ENCODE results near the gene KRTAP9-1. TPM values are rescaled to one million over a fixed set of nuclear protein-coding genes. Genes with fewer than 3 reads are reported as not detected.
"Not testable (repeated sequence)": the region's sequence is repeated elsewhere in the genome, so short reads cannot be mapped to it uniquely, and the experiment has no call there.

The KRTAP9-1 gene
- polyA plus RNA-seq, 1 donor from 2014 or later, result not detected

DNA sequence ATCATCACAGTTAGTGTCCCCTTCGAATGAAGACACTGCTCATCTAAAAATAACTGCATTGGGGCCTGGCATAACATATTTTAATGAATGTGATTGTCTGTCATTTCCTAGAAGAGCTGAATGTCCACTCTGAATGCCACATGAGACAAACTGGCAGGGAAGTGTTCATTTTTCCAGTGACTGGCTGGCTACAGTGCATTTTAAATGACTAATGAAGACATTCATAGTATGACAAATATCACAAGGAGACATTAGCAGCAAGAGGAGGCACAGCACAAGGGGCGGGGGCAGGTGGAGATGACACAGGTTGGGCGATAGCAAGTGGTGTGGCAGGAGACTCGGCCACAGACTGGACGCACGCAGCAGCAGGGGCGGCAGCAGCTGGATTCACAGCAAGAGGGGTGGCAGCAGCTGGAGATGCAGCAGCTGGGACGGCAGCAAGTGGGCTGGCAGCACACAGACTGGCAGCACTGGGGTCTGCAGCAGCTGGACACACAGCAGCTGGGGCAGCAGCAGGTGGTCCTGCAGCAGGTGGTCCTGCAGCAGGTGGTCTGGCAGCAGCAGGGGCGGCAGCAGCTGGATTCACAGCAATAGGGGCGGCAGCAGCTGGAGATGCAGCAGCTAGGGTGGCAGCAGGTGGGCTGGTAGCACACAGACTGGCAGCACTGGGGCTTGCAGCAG is 40.6 kb upstream of the KRTAP9-1 start:
- not testable (repeated sequence) for H3K9me2 ChIP-seq (ENCODE audit: insufficient read depth, low read length)

GRCh38 chr17:41149652-41149985 is 40.1 kb upstream of the KRTAP9-1 start, which contains the start of gene KRTAP4-5:
TSS of gene KRTAP4-5 (minus strand) at chr17:41149825. CDS start at chr17:41149767, 58 bp downstream.
- no peak within 1 kb of the TSS for H3K9ac ChIP-seq (ENCODE audit: low read length)
- H3K79me2 ChIP-seq (replicated peaks; ENCODE audit: insufficient read depth, low read length), result no peaks in the 10 kb centered on the region
- no peaks in the 10 kb centered on the region for H3K27me3 ChIP-seq (ENCODE audit: insufficient read depth, low read depth, low read length)
- H3K9me2 ChIP-seq (ENCODE audit: insufficient read depth, low read length), result no peaks in the 10 kb centered on the region
- no peaks in the 10 kb centered on the region for H3K9me3 ChIP-seq (ENCODE audit: low read length)
- H3K4me3 ChIP-seq (ENCODE audit: low read length), result no peak within 1 kb of the TSS
- no peak within 1 kb of the TSS for H3K4me2 ChIP-seq (ENCODE audit: low read length)
- no peaks in the 10 kb centered on the region for H3K36me3 ChIP-seq (ENCODE audit: insufficient read depth, low read length)
- H3F3A ChIP-seq (ENCODE audit: insufficient read depth, low read length, poor library complexity, severe bottlenecking), result no peaks in the 10 kb centered on the region
- no peaks in the 10 kb centered on the region for H4K20me1 ChIP-seq (ENCODE audit: insufficient read depth)
- H2AFZ ChIP-seq (ENCODE audit: low read depth, low read length), result no peak within 1 kb of the TSS
- no peak within 1 kb of the TSS for H3K27ac ChIP-seq (ENCODE audit: low read length)
- TF ChIP-seq EZH2 (IDR thresholded peaks at IDR 0.05; ENCODE audit: borderline replicate concordance, insufficient read depth, low read length, poor library complexity, severe bottlenecking) (no peak), CTCF (IDR thresholded peaks at IDR 0.05; ENCODE audit: poor library complexity, severe bottlenecking) (no peak), RAD21 (conservative IDR thresholded peaks at IDR 0.05) (no peak), SMC3 (conservative IDR thresholded peaks at IDR 0.05; ENCODE audit: poor library complexity) (no peak), TAF1 (IDR thresholded peaks at IDR 0.05; ENCODE audit: low read depth) (no peak), POLR2AphosphoS5 (IDR thresholded peaks at IDR 0.05) (no peak), MXI1 (conservative IDR thresholded peaks at IDR 0.05; ENCODE audit: poor library complexity, severe bottlenecking) (no peak), EP300 (conservative IDR thresholded peaks at IDR 0.05; ENCODE audit: poor library complexity, severe bottlenecking) (no peak)
- TF ChIP-seq, protein P1, sequence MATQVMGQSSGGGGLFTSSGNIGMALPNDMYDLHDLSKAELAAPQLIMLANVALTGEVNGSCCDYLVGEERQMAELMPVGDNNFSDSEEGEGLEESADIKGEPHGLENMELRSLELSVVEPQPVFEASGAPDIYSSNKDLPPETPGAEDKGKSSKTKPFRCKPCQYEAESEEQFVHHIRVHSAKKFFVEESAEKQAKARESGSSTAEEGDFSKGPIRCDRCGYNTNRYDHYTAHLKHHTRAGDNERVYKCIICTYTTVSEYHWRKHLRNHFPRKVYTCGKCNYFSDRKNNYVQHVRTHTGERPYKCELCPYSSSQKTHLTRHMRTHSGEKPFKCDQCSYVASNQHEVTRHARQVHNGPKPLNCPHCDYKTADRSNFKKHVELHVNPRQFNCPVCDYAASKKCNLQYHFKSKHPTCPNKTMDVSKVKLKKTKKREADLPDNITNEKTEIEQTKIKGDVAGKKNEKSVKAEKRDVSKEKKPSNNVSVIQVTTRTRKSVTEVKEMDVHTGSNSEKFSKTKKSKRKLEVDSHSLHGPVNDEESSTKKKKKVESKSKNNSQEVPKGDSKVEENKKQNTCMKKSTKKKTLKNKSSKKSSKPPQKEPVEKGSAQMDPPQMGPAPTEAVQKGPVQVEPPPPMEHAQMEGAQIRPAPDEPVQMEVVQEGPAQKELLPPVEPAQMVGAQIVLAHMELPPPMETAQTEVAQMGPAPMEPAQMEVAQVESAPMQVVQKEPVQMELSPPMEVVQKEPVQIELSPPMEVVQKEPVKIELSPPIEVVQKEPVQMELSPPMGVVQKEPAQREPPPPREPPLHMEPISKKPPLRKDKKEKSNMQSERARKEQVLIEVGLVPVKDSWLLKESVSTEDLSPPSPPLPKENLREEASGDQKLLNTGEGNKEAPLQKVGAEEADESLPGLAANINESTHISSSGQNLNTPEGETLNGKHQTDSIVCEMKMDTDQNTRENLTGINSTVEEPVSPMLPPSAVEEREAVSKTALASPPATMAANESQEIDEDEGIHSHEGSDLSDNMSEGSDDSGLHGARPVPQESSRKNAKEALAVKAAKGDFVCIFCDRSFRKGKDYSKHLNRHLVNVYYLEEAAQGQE (IDR thresholded peaks at IDR 0.05; ENCODE audit: borderline replicate concordance), result no peak

More for the DNA sequence above, 40.6 kb upstream of the KRTAP9-1 start:
- not testable (repeated sequence) for H3K4me2 ChIP-seq (ENCODE audit: low read length); H3K4me3 ChIP-seq (ENCODE audit: low read length); H3F3A ChIP-seq (ENCODE audit: insufficient read depth, low read length, poor library complexity, severe bottlenecking); H3K9me3 ChIP-seq (ENCODE audit: low read length); H4K20me1 ChIP-seq (ENCODE audit: insufficient read depth); H2AFZ ChIP-seq (ENCODE audit: low read depth, low read length); H3K27me3 ChIP-seq (ENCODE audit: insufficient read depth, low read depth, low read length); H3K9ac ChIP-seq (ENCODE audit: low read length); H3K36me3 ChIP-seq (ENCODE audit: insufficient read depth, low read length); H3K27ac ChIP-seq (ENCODE audit: low read length); H3K79me2 ChIP-seq (replicated peaks; ENCODE audit: insufficient read depth, low read length)
